ENCODE data around the gene KBTBD13.
"Not testable (repeated sequence)": the region's sequence is repeated elsewhere in the genome, so short reads cannot be mapped to it uniquely, and the experiment has no call there.

The KBTBD13 gene

DNA sequence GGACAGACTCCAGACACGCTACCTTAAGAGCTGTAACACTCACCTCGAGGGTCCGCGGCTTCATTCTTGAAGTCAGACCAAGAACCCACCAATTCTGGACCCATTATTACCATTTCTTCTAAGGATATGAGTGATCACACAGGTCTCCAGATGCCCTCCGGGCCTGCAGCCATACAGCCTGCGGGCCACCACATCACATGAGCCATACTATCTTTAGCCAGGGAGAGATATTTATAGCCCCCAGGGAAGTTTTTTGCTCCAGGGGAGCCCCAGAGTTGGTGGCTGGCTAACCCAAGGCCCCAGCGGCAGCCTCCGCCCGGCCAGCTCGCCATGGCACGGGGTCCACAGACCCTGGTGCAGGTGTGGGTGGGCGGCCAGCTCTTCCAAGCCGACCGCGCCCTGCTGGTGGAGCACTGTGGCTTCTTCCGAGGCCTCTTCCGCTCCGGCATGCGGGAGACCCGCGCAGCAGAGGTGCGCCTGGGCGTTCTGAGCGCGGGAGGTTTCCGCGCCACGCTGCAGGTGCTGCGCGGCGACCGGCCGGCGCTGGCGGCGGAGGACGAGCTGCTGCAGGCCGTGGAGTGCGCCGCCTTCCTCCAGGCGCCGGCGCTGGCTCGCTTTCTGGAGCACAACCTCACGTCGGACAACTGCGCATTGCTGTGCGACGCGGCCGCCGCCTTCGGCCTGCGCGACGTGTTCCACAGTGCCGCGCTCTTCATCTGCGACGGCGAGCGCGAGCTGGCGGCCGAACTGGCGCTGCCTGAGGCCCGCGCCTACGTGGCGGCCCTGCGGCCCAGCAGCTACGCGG is at the start of gene KBTBD13:
Gene KBTBD13 (plus strand): TSS at position 261 of the 805 bp plus-strand sequence. CDS start 70 bp downstream, at position 331.
- no peak for DNase-seq

DNA sequence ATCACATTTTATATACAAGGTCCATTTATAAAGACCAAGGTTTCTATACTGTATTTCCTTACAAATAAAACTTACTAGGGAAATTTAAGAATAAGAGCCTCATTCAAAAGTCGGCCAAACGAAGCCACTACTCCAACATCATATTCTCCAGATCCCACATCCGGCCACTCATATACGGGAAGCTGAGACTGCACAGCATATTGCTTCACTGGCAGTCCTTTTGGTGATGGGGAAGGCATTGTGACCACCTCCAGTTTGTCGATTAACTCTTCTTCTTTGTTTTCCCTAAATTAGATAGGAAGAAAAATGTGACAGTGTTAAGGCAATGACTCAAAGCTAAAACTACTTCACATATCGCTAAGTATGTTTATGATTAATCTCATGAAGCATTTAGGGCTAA is 49.8 kb upstream of the KBTBD13 start:
- no peak for DNase-seq

DNA sequence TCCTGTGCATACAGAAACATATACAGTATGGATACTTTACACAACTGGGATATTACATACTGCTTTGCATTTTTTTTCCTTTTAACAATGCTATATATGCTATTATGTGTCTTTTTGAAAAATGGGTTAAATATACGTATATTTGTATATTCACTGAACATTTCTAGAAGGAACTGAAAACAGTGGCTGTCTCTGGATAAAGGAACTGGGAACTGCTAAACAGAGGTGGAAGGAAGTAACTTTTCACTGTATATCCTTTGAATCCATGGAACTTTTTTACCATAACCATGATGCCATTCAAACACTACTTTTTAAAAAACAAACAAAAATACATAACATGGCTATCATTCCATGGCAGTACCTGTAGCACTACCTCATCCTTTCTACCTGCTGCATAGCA is 49.0 kb upstream of the KBTBD13 start:
- DNase-seq, result no peak

DNA sequence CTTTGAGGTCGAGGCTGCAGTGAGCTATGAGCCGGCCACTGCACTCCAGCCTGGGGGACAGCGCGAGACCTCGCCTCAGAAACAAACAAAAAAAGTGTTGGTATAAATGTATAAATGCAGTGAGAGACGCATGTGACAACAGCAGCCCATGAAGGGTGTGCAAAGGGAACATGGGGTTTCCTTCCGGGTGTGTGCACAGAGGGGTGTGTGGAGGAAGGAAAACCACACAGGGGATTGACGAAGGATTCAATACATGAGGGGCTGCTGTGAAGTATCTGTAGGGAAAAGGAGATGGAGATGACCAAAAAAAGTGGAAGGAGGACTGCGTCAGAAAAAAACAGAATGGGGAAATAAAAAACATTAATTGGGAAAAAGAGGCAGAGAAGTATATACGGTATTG is 48.2 kb upstream of the KBTBD13 start:
- no peak for DNase-seq

DNA sequence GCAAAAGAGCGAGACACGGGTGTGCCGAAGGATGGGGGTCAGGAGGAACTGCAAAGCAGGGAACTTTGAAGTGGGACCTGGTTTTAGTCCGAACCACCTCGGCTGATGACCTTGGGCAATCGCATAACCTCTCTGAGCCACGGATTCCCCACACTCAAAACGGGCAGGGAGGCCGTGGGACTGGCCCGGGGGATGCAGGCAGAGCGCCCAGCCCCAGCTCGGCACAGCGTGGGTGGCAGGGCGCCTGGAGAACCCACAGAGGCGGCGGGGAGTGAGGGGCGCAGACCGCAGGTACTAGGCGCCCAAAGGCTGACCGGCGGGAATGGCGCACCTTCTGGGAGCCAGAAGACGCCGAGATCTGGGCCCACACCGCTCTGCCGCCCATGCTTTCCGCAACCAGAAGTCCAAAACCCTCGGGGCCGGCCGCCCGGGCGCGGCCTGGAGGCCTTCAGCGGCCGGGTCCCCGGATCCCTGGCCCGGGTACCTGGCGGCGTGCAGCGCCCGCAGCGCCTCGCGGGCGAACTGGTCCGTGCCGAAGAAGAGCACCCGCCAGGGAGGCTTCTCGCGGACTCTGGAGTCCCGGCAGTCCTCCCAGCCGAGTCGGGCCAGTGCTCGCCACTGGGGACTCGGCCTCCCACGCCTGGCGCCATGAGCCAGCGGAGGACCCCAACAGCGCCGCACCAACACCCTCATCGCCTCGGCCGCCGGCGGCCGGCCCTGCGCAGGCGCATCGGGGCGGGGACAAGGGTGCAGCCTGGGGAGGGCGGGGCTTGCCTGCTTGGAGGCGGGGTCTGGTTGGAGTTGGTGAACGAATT is 47.4 kb upstream of the KBTBD13 start, which contains the start of gene MTFMT:
Gene MTFMT (minus strand): TSS at position 719 of the 815 bp plus-strand sequence. CDS start 26 bp downstream, at position 693.
- DNase-seq, result no peak

DNA sequence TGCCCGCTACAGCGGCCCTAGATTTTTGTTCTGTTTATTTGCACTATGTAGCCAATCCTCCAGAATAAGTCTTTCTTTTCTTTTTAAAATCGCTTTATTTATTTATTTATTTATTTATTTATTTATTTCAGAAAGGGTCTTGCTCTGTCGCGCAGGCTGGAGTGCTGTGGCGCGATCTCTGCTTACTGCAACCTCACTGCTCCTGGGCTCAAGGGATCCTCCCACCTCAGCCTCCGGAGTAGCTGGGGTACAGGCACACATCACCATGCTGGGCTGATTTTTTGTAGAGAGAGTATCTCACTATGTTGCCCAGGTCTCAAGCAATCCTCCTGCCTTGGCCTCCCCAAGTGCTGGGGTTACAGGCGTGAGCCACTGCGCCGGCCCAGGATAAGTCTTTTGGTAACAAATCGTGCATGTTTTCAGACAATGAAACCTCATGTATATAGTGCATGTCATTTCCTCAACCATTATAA is 46.8 kb upstream of the KBTBD13 start:
- no peak for DNase-seq

DNA sequence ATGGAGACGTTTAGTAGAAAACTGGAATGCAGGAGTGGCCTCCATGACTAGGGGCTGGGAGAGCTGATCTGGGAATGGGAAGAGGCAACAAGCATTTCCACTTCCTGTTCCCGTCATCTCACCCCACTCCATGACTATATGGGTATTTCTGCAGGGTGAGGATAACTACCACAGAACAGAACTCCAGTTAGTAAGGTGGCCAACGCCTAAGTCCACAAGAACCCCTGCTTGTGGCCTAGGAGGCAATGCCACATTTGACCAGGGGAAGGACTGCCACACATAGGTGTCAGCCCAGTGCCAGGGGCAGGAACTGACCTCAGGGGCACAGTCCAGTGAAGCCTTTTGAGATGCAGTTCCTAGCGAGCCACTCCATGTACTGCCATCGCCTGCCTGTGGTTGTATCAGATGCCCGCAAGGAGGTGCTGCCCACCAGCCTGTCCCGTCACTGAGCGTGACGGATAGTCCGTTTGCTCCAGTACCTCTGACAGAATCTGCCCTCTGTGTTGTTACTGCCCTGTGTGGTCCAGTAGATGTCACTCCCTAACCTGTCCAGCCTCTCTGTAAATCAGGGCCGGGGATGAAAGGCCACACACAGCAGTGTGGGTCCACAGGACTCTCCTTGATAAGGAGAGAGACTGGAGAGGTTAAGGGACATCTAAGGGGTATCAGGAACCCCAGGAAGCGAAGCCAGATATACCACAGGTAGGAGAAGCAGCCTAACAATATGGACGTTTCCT is 43.6 kb upstream of the KBTBD13 start:
- no peak for DNase-seq

DNA sequence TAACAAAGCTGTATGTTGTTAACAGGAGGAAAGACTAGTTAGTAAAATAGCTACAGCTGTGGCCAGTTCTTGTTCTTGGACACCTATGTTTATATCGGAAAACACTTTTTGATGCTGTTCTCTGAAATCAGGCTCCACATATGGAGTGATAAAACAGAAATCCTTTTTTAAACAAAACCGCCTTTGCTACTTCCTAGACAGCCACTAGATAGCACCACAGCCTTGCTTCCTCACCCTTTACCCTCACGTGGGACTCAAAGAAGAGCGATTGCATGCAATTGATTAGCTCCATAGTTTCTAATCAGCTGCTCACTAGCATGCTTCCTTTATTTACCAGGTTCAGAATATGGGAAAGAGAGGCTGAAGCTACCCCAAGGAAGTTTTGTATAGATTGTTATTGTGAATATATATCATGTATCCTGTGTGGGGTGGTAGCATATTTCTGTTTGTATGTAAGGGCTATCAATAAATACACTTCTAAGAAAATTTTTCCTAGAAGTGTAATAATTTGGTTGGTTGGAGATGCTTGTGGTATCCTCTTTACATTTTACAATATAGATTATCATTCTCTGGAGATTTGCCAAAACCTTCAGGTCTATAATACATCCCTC is 42.8 kb upstream of the KBTBD13 start:
- no peak for DNase-seq

DNA sequence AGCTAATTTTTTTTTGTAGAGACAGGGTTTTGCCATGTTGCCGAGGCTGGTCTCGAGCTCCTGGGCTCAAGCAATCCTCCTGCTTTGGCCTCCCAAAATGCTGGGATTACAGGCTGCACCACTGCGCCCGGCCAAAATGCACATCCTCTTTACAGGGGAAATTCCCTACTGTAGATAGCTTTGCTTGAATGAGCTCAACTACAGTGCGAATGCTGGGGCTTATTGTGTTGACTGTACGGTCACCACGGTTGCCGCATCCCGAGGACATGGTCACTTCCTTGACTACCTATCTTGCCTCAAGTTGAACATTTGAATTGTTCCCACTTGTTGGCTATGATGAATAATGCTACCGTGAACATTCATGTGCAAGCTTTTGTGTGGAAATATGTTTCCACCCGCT is 41.8 kb upstream of the KBTBD13 start:
- no peak for DNase-seq

DNA sequence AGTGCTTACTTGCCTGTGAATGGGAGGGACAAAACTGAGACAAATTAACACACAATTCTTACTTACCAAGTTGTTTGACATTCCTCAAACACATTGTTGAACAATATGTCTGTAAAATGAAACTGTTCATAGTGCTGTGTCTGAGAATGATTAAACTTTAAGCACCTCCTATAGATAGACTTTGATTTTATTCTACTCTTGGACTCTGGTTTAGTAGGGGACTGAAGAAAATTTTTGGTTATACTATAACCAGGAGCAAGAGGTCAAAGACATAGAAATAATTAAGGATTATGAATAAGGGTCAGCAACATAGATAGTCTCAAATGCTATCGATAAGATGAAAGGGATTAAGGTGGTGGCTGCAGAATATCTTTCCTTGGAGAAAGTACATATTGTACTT is 39.2 kb upstream of the KBTBD13 start:
- DNase-seq, result no peak

DNA sequence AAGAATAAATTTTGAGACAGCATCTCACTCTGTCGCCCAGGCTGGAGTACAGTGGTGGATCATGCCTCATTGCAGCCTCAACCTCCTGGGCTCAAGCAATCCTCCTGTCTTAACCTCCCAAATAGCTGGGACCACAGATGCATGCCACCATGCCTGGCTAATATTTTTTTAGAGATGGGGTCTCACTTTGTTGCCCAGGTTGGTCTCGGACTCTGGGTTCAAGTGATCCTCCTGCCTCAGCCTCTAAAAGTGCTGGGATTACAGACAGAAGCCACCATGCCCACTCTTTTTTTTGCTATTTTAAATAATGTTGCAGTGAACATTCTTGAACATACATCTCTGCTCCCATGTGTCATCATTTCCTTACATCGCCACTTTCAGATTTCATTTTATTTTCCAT is 38.1 kb upstream of the KBTBD13 start:
- no peak for DNase-seq

DNA sequence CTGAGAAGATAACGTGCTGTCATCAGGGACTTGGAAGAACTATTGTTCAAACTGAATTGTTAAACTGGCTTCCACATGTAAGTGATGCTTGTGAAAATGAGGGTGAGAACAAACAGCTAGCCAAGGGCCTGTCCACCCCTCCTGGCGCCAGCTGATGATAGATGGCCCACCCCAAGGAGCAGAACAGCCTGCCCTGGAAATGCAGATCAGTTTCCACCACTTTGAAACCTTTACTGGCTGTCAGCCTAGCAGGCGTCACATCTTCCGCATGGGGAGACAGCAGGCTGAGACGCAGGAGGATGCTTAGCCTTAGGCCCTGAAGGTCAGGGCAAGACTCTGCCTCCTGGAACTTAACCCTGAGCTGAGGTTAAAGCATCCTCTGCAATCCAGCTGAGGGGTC is 37.7 kb upstream of the KBTBD13 start:
- DNase-seq, result no peak

DNA sequence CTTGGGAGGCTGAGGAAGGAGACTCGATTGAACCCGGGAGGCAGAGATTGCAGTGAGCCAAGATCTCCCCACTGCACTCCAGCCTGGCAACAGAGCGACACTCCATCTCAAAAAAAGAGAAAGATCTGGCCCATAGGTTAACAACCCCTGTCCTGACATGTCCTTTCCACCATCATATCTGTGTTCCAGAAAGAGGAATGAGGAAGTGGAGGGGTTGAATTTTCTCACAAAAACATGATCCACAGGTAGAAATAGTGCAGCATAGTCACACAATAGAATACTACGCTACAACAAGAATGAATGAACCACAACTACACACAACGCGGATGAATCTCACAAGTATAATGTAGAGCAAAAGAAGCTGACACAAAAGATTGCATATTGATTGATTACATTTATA is 36.1 kb upstream of the KBTBD13 start:
- DNase-seq, result no peak

DNA sequence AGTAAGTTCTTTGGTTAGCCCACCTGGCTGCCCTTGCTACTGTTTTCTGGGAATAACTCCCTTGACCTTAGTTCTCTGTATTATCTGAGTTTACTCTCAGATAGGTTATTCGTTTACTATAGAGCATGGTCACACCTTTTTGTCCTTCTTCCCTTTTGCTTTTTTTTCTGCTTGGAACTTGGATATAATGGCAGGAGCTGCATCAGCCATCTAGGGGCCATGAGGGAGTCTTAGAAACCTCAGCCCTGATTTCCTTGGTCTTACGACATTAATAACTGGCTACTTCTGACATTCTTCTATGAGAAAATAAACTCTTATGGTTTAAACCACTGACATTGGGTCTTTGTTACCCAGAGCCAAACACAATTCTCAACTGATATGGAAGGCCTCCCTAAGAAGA is 34.8 kb upstream of the KBTBD13 start:
- no peak for DNase-seq

DNA sequence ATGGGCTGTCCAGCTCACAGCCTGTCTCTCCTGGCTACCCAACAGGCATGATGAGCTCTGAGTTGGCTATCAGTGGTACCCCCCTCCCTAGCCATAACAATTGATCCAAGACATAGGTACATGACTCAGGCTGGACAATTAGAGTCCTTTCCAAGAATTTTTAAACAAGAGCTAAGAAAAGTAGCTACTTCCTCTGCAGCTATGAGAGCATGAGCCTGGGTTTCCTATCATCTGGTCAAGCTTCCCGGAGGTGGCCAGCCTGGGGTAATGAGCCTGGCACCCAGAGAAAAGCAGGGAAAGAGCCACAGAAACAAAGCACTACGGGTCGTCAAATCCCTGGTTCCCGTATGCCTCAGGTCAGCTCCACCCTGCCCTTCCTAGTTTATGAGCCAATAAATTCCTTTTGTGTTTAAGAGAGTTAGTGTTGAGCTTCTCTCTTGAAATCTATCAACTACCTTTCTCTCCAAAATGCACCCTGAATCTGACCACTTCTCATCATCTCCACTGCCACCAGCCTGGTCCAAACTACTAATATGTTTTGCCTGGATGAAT is 33.7 kb upstream of the KBTBD13 start:
- DNase-seq, result no peak

DNA sequence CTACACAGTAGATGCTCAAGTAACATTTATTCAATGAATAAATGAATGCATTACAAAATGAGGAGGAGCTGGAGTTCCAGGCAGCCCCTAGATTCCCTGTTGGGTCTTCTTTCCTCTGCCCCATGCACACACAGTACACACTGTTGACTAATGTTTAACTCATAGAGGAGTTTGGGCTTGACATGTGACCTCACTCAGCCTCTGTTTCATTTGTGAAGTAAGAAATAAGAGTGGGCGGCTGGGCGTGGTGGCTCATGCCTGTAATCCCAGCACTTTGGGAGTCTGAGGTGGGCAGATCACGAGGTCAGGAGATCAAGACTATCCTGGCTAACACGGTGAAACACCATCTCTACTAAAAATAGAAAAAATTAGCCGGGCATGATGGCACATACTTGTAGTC is 32.3 kb upstream of the KBTBD13 start:
- DNase-seq, result not testable (repeated sequence)

DNA sequence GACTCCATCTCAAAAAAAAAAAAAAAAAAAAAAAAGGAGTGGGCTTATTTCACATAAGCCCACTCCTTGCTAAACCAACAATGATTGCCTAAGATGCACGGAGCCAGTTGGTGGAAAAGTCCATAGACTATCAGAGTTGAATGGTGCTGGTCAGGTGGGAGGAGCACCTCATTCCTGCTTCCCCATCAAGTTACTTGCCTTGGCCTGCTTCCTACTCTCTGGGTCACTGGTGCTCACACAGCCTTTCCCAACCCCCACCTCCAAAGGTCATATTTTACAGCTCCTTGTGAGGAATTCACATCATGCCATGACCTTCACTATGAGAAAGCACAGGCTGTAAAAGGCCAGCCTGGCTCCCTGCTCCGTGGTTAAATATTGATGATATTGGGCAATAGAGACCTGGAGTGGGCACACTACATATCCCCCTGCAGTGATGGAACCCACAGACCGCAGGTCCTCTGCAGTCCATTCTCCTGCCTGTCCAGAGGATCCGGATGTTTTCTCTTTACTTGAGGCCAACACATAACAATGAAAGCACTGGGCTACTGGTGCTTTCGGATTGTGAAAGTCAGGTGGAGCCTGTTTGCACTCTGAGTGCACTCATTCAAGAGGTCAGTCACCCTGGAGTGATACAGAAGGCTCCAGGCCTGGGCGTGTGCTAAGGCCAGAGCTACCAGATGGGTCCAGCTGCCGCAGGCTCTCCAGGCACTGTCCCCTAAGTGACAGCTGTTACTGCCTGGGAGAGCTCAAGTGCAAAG is 31.6 kb upstream of the KBTBD13 start, which contains the start of gene SLC51B:
Gene SLC51B (plus strand): TSS at position 664 of the 758 bp plus-strand sequence. CDS start 4,618 bp downstream, outside the sequence.
- DNase-seq, result no peak

DNA sequence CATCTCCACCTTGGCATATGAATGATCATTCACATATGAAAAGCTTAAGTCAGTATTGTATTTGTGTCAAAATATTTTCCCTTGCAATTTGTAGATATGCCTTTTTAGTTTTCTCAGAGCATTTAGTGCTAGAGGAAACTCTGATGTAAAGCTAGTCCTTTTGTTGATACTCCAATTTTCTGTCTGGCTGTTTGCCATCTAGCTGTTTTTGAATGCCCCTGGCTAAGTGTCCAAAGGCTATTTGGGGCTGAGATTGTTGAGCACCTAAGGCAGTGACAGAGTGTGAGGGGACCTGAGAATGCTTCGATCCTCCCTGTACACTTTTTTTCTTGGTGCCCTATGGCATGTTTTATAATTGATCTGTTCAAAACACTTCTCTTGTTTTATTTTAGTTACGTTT is 28.3 kb upstream of the KBTBD13 start:
- DNase-seq, result no peak

DNA sequence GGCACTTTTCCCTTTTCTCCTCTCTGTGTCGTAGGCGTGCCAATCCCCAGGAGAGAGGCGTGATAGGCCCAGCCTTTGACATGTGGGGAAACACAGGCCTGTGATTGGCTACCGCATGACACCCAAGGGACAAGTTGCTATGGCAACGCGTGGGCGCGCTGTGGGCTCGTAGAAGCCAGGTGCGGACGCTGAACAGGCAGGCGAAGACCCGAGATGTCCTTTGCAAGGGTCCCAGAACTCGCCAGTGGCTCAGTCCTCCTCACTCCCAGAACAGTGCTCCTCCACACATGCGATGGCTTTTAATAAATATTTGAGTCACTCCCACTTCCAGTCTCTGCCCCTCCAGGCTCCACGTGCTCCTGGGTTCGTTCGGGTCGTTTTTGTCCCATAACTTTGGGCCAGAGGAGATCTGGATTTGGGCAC is 27.1 kb upstream of the KBTBD13 start:
- peak; percentile 46 for DNase-seq

DNA sequence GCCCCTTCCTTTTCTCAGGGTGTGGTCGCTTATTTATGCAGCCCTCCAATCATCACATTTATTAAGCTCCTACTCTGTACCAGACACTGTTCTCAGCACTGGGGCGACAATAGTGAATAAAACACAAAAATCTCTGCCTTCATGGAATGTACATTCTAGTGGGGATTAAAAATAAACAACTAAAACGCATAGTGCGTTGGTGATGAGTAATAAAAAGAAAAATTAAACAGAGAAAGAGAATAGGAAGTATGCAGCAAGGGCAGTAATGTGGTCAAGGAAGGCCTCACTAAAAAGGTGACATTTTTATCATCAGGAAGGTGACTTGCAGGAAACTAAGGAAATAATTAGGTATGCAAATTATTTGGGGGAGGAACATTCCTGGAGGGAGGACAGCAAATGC is 26.3 kb upstream of the KBTBD13 start:
- no peak for DNase-seq

DNA sequence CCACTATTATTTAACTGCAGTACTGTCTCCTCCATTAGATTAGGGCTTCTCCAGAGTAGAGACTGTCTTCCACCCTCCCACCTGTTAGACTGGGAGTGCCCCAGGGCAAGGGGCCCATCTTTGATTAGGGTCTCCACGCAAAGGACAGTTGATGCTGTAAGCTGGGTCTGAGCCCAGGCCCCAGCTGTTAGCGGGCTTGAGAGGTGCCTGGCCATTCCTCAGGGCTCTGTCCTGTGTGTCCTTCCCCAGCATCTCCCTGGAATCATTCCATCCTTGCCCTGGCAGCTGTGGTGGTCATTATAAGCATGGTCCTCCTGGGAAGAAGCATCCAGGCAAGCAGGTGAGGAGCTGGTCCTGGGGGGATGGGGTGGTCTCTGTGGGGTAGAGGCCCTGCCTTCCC is 25.3 kb upstream of the KBTBD13 start:
- no peak for DNase-seq

DNA sequence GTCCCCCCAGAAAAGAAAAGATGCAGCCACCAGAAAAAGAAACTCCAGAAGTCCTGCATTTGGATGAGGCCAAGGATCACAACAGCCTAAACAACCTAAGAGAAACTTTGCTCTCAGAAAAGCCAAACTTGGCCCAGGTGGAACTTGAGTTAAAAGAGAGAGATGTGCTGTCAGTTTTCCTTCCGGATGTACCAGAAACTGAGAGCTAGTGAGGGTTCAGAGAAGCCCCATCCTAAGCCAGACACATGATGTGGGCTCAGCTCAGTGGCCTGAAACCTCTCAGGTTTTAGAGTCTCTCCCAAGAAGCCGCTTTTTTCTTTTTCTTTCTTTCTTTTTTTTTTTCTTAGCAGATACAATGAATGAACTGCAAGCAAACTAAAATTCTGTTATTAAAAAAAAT is 23.6 kb upstream of the KBTBD13 start:
- no peak for DNase-seq
